SK-N-SH (cell line): ENCODE data around the gene UVRAG. TPM values are rescaled to one million over a fixed set of nuclear protein-coding genes. Genes with fewer than 3 reads are reported as not detected.
A peak's percentile ranks its signal among the peaks of the same experiment; 100 is the strongest.

ENCODE experiments used
- CTCF ChIA-PET: fragments of 300-600, 350-600 bp; formaldehyde crosslinking; extraction: SDS; loops from one replicate; lab custom pipeline; 2021; lab: Yijun Ruan, JAX
- POLR2A ChIA-PET: fragments of 350-600 bp; sonication (Branson Sonifier 250); formaldehyde crosslinking; extraction: SDS; loops from one replicate; lab custom pipeline; 2020; ENCODE audit warnings: antibody characterized with exemption, inconsistent platforms; lab: Yijun Ruan, JAX
- DNase-seq: peaks from one replicate; pipeline ENCODE4 v3.0.0; 2012
- H2AFZ ChIP-seq: fragments of 200-600 bp; sonication (generic); 2 replicates; pipeline ENCODE4 v1.8.1; 2016; ENCODE audit warnings: antibody characterized with exemption, mild to moderate bottlenecking, low read depth
- H3F3A ChIP-seq: fragments of 200-600 bp; sonication (generic); replicated peaks from 2 replicates; pipeline ENCODE3; 2016; ENCODE audit warnings: antibody characterized with exemption, mild to moderate bottlenecking; ENCODE audit not compliant: insufficient read depth
- H3K27ac ChIP-seq, 2 experiments: fragments of 200-500 bp in 1 of 2; fragments of 200-600 bp in 1 of 2; sonication (Bioruptor generic) in 1 of 2; sonication (generic), shearing (Covaris generic) in 1 of 2; 2 replicates each; pipeline versions ENCODE4 v1.5.1 to v1.6.1; 2014 to 2016; ENCODE audit warnings: low read depth in 2 of 2, inconsistent platforms in 1 of 2, low read length in 1 of 2, mild to moderate bottlenecking in 1 of 2, mixed read lengths in 1 of 2
- H3K27me3 ChIP-seq: fragments of 200-600 bp; sonication (generic), shearing (Covaris generic); 2 replicates; pipeline ENCODE4 v1.6.1; 2016; ENCODE audit warnings: mixed run types; ENCODE audit not compliant: insufficient read depth
- H3K36me3 ChIP-seq, 2 experiments: fragments of 200-500 bp in 1 of 2; fragments of 200-600 bp in 1 of 2; sonication (Bioruptor generic) in 1 of 2; sonication (generic) in 1 of 2; replicated peaks in 1 of 2; 2 replicates each; pipeline versions ENCODE3 to v1.5.1; 2014 to 2016; ENCODE audit warnings: low read length in 1 of 2, mild to moderate bottlenecking in 1 of 2; ENCODE audit not compliant: insufficient read depth in 2 of 2, control insufficient read depth in 1 of 2
- H3K4me1 ChIP-seq, 2 experiments: fragments of 200-500 bp in 1 of 2; fragments of 200-600 bp in 1 of 2; sonication (Bioruptor generic) in 1 of 2; sonication (generic), shearing (Covaris generic) in 1 of 2; 2 replicates each; pipeline versions ENCODE4 v1.5.1 to v1.6.1; 2014 to 2016; ENCODE audit warnings: low read depth in 1 of 2, low read length in 1 of 2, mixed run types in 1 of 2; ENCODE audit not compliant: insufficient read depth in 2 of 2, control insufficient read depth in 1 of 2
- H3K4me2 ChIP-seq: fragments of 200-600 bp; sonication (generic), shearing (Covaris generic); 2 replicates; pipeline ENCODE4 v1.6.1; 2017; ENCODE audit warnings: mixed run types
- H3K4me3 ChIP-seq, 2 experiments: fragments of 200-500 bp in 1 of 2; fragments of 200-600 bp in 1 of 2; sonication (Bioruptor generic) in 1 of 2; sonication (generic), shearing (Covaris generic) in 1 of 2; 2 replicates each; pipeline versions ENCODE4 v1.5.1 to v1.8.1; 2014 to 2016; ENCODE audit warnings: low read depth in 2 of 2, inconsistent platforms in 1 of 2, low read length in 1 of 2, mild to moderate bottlenecking in 1 of 2, mixed read lengths in 1 of 2, moderate library complexity in 1 of 2
- H3K79me2 ChIP-seq: fragments of 200-600 bp; sonication (generic); 2 replicates; pipeline ENCODE4 v1.8.1; 2017; ENCODE audit warnings: mild to moderate bottlenecking; ENCODE audit not compliant: insufficient read depth
- H3K9ac ChIP-seq: fragments of 200-600 bp; sonication (generic); 2 replicates; pipeline ENCODE4 v1.6.1; 2017; ENCODE audit warnings: mixed run types
- H3K9me2 ChIP-seq: fragments of 200-600 bp; sonication (generic); 2 replicates; pipeline ENCODE4 v1.6.1; 2017; ENCODE audit warnings: mixed run types
- H3K9me3 ChIP-seq: fragments of 200-600 bp; sonication (generic); 2 replicates; pipeline ENCODE4 v1.6.1; 2017; ENCODE audit warnings: mixed run types, mild to moderate bottlenecking, moderate library complexity
- H4K20me1 ChIP-seq: fragments of 200-600 bp; sonication (generic); 2 replicates; pipeline ENCODE4 v1.6.1; 2017; ENCODE audit warnings: mild to moderate bottlenecking, mixed run types; ENCODE audit not compliant: insufficient read depth
- FOSL2 ChIP-seq: IDR thresholded peaks from 2 replicates; pipeline ENCODE4 v1.4.0; 2012; ENCODE audit warnings: low read depth, mild to moderate bottlenecking, moderate library complexity, borderline replicate concordance
- GABPA ChIP-seq: IDR thresholded peaks from 2 replicates; pipeline ENCODE4 v1.4.0; 2012; ENCODE audit warnings: low read depth, mild to moderate bottlenecking
- JUND ChIP-seq: IDR thresholded peaks from 2 replicates; pipeline ENCODE4 v1.4.0; 2012
- MEF2A ChIP-seq: IDR thresholded peaks from 2 replicates; pipeline ENCODE4 v1.4.0; 2012; ENCODE audit warnings: low read depth, borderline replicate concordance
- NFIC ChIP-seq: IDR thresholded peaks from 2 replicates; pipeline ENCODE4 v1.4.0; 2012; ENCODE audit warnings: borderline replicate concordance
- SMC3 ChIP-seq: IDR thresholded peaks from 2 replicates; pipeline ENCODE4 v1.6.1; 2012; ENCODE audit warnings: low read depth, low read length, improper control_type of control experiment
- TAF1 ChIP-seq: IDR thresholded peaks from 2 replicates; pipeline ENCODE4 v1.6.1; 2012; ENCODE audit warnings: low read depth, mild to moderate bottlenecking, low read length, moderate library complexity, borderline replicate concordance
- TCF12 ChIP-seq: IDR thresholded peaks from 2 replicates; pipeline ENCODE4 v1.4.0; 2012
- YY1 ChIP-seq: IDR thresholded peaks from 2 replicates; pipeline ENCODE4 v1.4.0; 2012; ENCODE audit warnings: low read depth, mild to moderate bottlenecking
- WGBS: methylation state at CpG from one replicate; pipeline ENCODE4 v1.1.6; 2017; ENCODE audit warnings: low lambda C conversion rate; 5-methylcytosine and 5-hydroxymethylcytosine counted together
- polyA plus RNA-seq, 3 experiments: library from polyadenylated mRNA; depleted of rRNA; stranded (reverse); fragments of >200 nt; gene quantifications; 2 replicates each; pipeline ENCODE4 v1.2.3, GENCODE V29; 2012
- TF ChIP-seq, protein P1 (sequence below): IDR thresholded peaks from 2 replicates; pipeline ENCODE4; 2012

Gene UVRAG
- polyA plus RNA-seq, 1 of the 3 experiments (the other 2 are of a cell fraction), result 5.8 TPM

DNA sequence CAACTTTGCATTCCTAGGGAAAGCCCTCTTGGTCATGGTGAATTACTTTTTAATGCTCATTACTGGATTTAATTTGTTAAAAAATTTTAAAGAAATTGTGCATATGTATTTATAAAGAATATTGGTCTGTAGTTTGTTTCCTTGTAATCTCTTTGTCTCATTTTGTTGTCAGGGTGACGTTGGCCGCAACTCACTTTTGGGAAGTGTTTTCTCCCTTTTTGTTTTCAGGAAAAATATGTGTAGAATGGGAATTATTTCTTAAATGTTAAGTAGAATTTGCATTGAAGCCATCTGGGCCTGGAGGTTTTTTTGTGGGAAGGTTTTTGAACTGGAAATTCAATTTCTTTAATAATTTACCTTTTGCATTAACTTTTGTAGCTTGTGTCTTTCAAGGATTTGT, 149.1 kb downstream of the UVRAG start:
- WGBS, result 100% methylated on average over 2 of the region's 2 CpGs
- no peaks in the 10 kb centered on the region for H3K9me3 ChIP-seq
- no peak overlapping the region for H3K27ac ChIP-seq
- H2AFZ ChIP-seq, result no peak overlapping the region
- TF ChIP-seq GABPA (no peak), TAF1 (no peak), YY1 (no peak), FOSL2 (no peak), MEF2A (no peak)
- POLR2A ChIA-PET, result no interaction called here
- H3K9me2 ChIP-seq, result no peaks in the 10 kb centered on the region
- DNase-seq, result no peak
- H3K9ac ChIP-seq, result no peak overlapping the region
- H3K4me2 ChIP-seq, result no peak overlapping the region
- H3K27me3 ChIP-seq, result no peaks in the 10 kb centered on the region
- H3K4me1 ChIP-seq, result peaks cover 0 to 20% of the 10 kb centered on the region in 2 experiments; a peak in 2 of 4 replicates
- no peak overlapping the region for H3K4me3 ChIP-seq
- H3K36me3 ChIP-seq, result peaks cover 0 to 2% of the 10 kb centered on the region in 2 experiments
- H3K79me2 ChIP-seq, result no peaks in the 10 kb centered on the region
- H4K20me1 ChIP-seq, result no peaks in the 10 kb centered on the region
- CTCF ChIA-PET, result no interaction called here
- H3F3A ChIP-seq, result peaks cover 12% of the 10 kb centered on the region

GRCh38 chr11:75966537-75967287, 151.7 kb downstream of the UVRAG start:
- Histone ChIP-seq H3K9ac (no peak overlapping the region), H3K9me3 (no peaks in the 10 kb centered on the region), H4K20me1 (no peaks in the 10 kb centered on the region), H3F3A (peaks cover 23% of the 10 kb centered on the region), H3K27ac (peak overlapping the region in 1 of 2 experiments; percentile 41; a peak in 1 of 4 replicates), H3K36me3 (peaks cover 0 to 2% of the 10 kb centered on the region in 2 experiments), H3K79me2 (no peaks in the 10 kb centered on the region), H3K9me2 (no peaks in the 10 kb centered on the region), H3K4me2 (0 out of 2 replicates have a peak overlapping the region, but pooled peaks have one; percentile 26), H2AFZ (no peak overlapping the region), H3K4me1 (peaks cover 0 to 27% of the 10 kb centered on the region in 2 experiments; a peak in 2 of 4 replicates), H3K27me3 (no peaks in the 10 kb centered on the region), H3K4me3 (no peak overlapping the region)
- ChIA-PET CTCF (interaction anchor here (1.0 kb wide), 1 partner anchor 351 kb away, joined by 3 read pairs; no protein-coding TSS in a partner anchor), POLR2A (no interaction called here)
- TF ChIP-seq NFIC (peak; percentile 51), TCF12 (peak; percentile 84), YY1 (no peak), JUND (peak; percentile 65), SMC3 (no peak), FOSL2 (peak; percentile 60)
- TF ChIP-seq, protein P1, sequence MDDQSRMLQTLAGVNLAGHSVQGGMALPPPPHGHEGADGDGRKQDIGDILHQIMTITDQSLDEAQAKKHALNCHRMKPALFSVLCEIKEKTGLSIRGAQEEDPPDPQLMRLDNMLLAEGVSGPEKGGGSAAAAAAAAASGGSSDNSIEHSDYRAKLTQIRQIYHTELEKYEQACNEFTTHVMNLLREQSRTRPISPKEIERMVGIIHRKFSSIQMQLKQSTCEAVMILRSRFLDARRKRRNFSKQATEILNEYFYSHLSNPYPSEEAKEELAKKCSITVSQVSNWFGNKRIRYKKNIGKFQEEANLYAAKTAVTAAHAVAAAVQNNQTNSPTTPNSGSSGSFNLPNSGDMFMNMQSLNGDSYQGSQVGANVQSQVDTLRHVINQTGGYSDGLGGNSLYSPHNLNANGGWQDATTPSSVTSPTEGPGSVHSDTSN, result peak; percentile 22; the same call in 1 of the 2 replicates
- no peak for DNase-seq
